Measurements from ENCODE around the gene EIF3M.
"Not testable (repeated sequence)": the region's sequence is repeated elsewhere in the genome, so short reads cannot be mapped to it uniquely, and the experiment has no call there.

Gene EIF3M

GRCh38 chr11:32583459-32584271 lies at the start of gene EIF3M:
EIF3M (plus strand) TSS chr11:32583831; CDS start chr11:32583888, 57 bp downstream.
- DNase-seq = peak; percentile 93

GRCh38 chr11:32538804-32539203 lies 44.8 kb upstream of the EIF3M start:
- no peak for DNase-seq

- DNase-seq = no peak
Measured at GRCh38 chr11:32549611-32550187, 33.9 kb upstream of the EIF3M start.

DNA sequence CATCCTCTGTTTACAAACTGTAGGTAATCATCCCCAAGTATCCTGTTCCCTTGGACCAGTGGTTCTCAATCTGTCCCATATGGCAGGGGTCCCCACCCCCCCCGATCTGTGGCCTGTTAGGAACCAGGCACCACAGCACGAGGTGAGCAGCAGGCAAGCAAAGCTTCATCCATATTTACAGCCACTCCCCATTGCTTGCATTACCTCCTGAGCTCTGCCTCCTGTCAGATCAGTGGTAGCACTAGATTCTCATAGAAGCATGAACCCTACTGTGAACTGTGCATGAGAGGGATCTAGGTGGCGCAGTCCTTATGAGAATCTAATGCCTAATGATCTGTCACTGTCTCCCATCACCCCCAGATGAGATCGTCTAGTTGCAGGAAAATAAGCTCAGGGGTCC lies 33.4 kb upstream of the EIF3M start:
- DNase-seq = no peak

GRCh38 chr11:32555091-32555490 lies 28.5 kb upstream of the EIF3M start:
- no peak for DNase-seq

DNA sequence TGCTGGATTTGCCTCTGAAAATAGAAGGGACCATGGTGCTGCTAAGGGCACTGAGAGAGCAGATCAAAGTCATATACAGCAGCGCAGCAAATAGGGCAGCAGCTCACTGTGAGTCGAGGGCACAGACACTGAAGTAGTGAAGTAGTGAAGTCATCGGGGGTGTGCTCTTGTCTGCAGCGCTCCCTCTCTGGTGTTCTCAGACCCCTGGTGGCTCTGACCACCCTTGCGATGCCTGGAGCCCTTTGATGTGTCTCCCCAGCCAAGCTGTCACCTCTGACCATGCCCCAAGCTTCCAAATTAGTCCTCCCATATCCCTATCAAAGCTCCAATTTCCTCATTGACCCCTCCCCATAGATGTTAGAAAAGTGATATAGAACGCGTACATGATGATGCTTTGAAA lies 27.7 kb upstream of the EIF3M start:
- DNase-seq = no peak

DNA sequence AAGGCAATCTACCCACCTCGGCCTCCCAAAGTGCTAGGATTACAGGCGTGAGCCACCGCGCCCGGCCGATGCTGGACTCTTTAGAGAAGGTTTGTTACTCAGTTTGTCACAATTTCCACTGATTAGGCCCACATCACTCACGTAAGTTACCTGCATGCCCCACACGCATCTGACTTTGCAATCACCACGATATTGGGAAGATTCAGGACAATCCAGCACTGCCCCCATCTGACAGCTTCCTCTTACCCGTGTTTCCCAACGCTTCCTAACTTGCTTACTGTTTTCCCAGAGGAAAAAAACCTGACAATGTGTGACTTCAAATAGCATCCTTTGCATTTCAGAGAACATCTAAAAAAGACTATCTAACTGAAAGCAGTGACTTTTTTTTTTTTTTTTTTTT lies 21.8 kb upstream of the EIF3M start:
- DNase-seq = no peak

GRCh38 chr11:32562839-32563599 lies 20.6 kb upstream of the EIF3M start:
- DNase-seq = no peak

- DNase-seq = no peak
Measured at GRCh38 chr11:32563600-32563959, 20.1 kb upstream of the EIF3M start.

DNA sequence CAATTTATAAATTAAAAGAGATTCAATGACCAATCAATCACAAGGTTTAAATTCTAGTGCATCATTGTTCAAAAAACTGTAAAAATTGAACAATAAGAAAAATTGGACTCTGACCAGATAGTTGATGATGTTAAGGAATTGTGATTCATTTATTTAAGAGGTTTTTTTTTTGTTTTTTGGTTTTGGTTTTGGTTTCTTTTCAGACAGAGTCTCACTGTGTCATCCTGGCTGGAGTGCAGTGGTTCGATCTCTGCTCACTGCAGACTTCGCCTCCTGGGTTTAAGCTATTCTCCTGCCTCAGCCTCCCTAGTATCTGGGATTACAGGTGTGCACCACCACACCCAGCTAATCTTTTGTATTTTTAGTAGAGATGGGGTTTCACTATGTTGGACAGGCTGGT lies 17.1 kb upstream of the EIF3M start:
- no peak for DNase-seq

GRCh38 chr11:32567154-32567553 lies 16.5 kb upstream of the EIF3M start:
- no peak for DNase-seq

GRCh38 chr11:32569313-32569881 lies 14.2 kb upstream of the EIF3M start:
- no peak for DNase-seq

DNA sequence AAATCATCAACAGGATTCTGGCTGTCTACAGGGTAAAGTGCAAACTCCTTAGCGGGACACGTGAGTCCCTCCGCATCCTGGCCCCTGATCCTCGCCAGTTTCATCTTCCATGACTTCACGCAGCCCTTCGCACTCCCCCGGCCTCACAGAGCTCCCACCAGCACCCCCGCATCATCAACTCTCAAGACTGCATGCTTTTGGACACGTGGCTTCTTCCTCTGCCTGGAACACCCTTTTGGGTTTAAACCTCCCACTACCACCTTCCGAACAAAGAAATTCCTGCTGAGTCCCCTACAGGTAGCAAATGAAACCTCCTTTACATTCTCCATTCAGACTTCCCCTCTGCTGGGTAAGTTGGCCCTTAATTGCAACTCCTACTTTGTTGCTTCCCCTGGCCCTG lies 12.6 kb upstream of the EIF3M start:
- no peak for DNase-seq

GRCh38 chr11:32573228-32573627 lies 10.4 kb upstream of the EIF3M start:
- DNase-seq = no peak

DNA sequence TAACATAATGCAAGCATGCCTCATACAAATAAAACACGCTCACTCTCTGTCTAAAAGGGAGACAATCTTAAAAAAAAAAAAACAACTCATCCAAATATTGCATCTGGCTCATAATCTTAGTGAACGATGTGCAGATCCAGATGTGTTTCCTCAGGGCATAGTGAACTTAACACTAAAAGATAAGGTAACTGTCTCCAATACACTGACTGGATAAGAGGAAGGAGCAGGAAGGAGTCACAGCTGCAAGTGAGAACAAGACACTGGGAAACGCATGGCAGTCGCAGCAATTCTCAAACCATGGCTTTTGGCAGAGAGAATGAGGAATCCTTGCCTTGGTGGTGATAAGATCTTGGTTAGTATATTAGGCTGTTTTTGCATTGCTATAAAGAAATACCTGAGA lies 9.2 kb upstream of the EIF3M start:
- no peak for DNase-seq

- no peak for DNase-seq
Measured at GRCh38 chr11:32575070-32575469, 8.6 kb upstream of the EIF3M start.

DNA sequence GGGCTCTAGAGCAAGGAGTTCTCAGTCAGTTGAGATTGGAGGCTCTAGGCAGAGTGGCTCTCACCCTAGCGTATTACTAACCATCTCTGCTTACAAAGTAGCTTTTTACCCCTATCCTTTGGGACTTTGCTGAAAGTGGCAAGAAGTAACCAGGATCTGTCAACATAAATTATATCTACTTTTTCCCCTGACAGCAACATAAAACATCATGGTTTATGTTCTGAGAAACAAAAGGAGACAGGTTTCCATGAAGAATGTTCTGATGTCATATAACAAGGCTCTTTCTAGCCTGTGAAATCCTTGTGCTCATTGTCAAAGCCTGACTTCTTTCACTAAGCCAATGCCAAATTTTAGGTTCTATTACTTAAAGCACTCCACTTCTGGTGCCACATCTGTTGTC lies 7.2 kb upstream of the EIF3M start:
- DNase-seq = no peak

DNA sequence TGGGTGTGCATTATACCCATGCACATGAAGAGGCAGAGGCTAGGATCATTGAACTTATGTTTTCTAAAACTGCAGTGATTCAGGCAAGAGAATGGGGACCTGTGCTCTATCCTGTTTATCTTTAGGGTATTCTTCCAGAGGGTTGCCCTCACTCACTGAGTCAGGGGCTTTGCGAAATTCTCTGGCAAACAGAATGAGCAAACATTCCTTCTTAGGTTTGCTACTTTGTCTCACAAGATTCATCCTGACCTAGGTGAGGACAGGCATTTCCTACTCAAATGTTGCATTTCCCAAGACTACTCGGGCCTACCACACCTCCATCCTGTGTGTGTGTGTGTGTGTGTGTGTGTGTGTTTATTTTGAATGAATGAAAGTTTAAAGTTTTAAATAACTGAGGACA lies 2.7 kb upstream of the EIF3M start:
- no peak for DNase-seq

GRCh38 chr11:32581556-32581955 lies 2.1 kb upstream of the EIF3M start:
- no peak for DNase-seq

GRCh38 chr11:32584921-32585320 lies 1.3 kb downstream of the EIF3M start:
- DNase-seq = no peak

- no peak for DNase-seq
Measured at GRCh38 chr11:32586576-32587190, 3.1 kb downstream of the EIF3M start.

- DNase-seq = no peak
Measured at GRCh38 chr11:32594272-32594671, 10.6 kb downstream of the EIF3M start.

DNA sequence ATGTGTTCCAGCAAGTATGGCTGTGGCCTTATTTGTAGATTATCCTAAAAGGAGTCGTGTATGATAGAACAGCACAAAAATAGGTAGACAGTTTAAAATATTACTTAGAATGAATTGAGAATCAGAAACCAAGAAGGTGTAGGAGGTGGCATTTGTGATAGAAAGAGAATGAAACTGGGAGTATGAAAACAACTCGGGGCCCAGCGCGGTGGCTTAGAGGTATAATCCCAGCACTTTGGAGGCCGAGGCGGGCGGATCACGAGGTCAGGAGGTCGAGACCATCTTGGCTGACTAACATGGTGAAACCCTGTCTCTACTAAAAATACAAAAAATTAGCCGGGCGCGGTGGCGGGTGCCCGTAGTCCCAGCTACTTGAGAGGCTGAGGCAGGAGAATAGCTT lies 12.5 kb downstream of the EIF3M start:
- DNase-seq = not testable (repeated sequence)

Measured in NCI-H774 (cell line).